HCT116 (cell line): ENCODE measurements around the gene TAL1. TPM values are rescaled to one million over a fixed set of nuclear protein-coding genes. Genes with fewer than 3 reads are reported as not detected.

ENCODE experiments used
- ATAC-seq: fragments of 200-7000 bp; cut with Tn5 transposase; 2 replicates; pipeline ENCODE4 v1.9.1; 2020; ENCODE audit warnings: mild to moderate bottlenecking, moderate library complexity
- BruUV-seq: library from RNA; stranded (reverse); fragments of 400-500 nt; replicated peaks from 2 replicates; lab custom pipeline; 2021; lab: Mats Ljungman, UMichigan
- CTCF ChIA-PET: fragments of 300-600 bp; sonication (Branson Sonifier 250); formaldehyde crosslinking; loops from one replicate; lab custom pipeline; 2021; ENCODE audit warnings: antibody characterized with exemption; lab: Charles Lee
- POLR2A ChIA-PET: fragments of 300-600, 350-600 bp; sonication (Branson Sonifier 250); formaldehyde crosslinking; loops from one replicate; lab custom pipeline; 2021; ENCODE audit warnings: antibody characterized with exemption; lab: Charles Lee
- RAD21 ChIA-PET, 2 experiments: fragments of 300-600 bp; sonication (Branson Sonifier 250); formaldehyde crosslinking; loops; one replicate each; lab custom pipeline; 2023; ENCODE audit warnings: low total read pairs in 2 of 2; ENCODE audit not compliant: uncharacterized antibody in 2 of 2, unreplicated experiment in 2 of 2, low non-redundant PET in 1 of 2; lab: Charles Lee
- DNase-seq: peaks from one replicate; pipeline ENCODE4 v3.0.0-alpha.2; 2010; ENCODE audit warnings: low read depth, low spot score
- H2AFZ ChIP-seq: fragments of 200-600 bp; shearing (Covaris generic), sonication (generic); 2 replicates; pipeline ENCODE4 v1.6.1; 2017; ENCODE audit warnings: low read depth, mixed run types, mixed read lengths, antibody characterized with exemption, low read length; ENCODE audit not compliant: poor library complexity, severe bottlenecking
- H3K27ac ChIP-seq: 2 replicates; pipeline ENCODE4 v1.5.1; 2012; ENCODE audit warnings: low read depth, low read length
- H3K27me3 ChIP-seq: fragments of 200-600 bp; sonication (generic); 2 replicates; pipeline ENCODE4 v1.6.1; 2016; ENCODE audit warnings: mixed run types, low read length, mixed read lengths; ENCODE audit not compliant: insufficient read depth
- H3K36me3 ChIP-seq, 2 experiments: fragments of 200-500 bp in 1 of 2; fragments of 200-600 bp in 1 of 2; sonication (Bioruptor generic) in 1 of 2; sonication (generic) in 1 of 2; 2 replicates each; pipeline versions ENCODE4 v1.5.1 to v1.6.1; 2014 to 2016; ENCODE audit warnings: low read length in 2 of 2, inconsistent platforms in 1 of 2, mixed read lengths in 1 of 2, mixed run types in 1 of 2; ENCODE audit not compliant: insufficient read depth in 2 of 2, control insufficient read depth in 1 of 2
- H3K4me1 ChIP-seq, 2 experiments: fragments of 200-600 bp in 1 of 2; sonication (generic) in 1 of 2; 2 replicates each; pipeline versions ENCODE4 v1.5.1 to v1.6.1; 2012 to 2017; ENCODE audit warnings: low read length in 2 of 2, inconsistent platforms in 1 of 2, mild to moderate bottlenecking in 1 of 2, mixed read lengths in 1 of 2, mixed run types in 1 of 2, moderate library complexity in 1 of 2; ENCODE audit not compliant: insufficient read depth in 2 of 2, control insufficient read depth in 1 of 2
- H3K4me2 ChIP-seq: fragments of 200-600 bp; sonication (generic); 2 replicates; pipeline ENCODE4 v1.6.1; 2017; ENCODE audit warnings: mixed run types, low read length, mixed read lengths
- H3K4me3 ChIP-seq, 2 experiments: fragments of 200-600 bp in 1 of 2; sonication (generic) in 1 of 2; replicated peaks in 1 of 2; 2 replicates each; pipeline ENCODE4 v1.5.1; 2011 to 2016; ENCODE audit warnings: low read length in 2 of 2, control low read depth in 1 of 2, low read depth in 1 of 2, mild to moderate bottlenecking in 1 of 2, mixed read lengths in 1 of 2, mixed run types in 1 of 2
- H3K79me2 ChIP-seq: fragments of 200-600 bp; sonication (generic); 2 replicates; pipeline ENCODE4 v1.6.1; 2017; ENCODE audit warnings: mild to moderate bottlenecking, mixed run types, low read length, moderate library complexity, mixed read lengths; ENCODE audit not compliant: insufficient read depth
- H3K9ac ChIP-seq: fragments of 200-600 bp; sonication (generic); 2 replicates; pipeline ENCODE4 v1.6.1; 2016; ENCODE audit warnings: low read length, mixed read lengths
- H3K9me2 ChIP-seq: fragments of 200-600 bp; sonication (generic), shearing (Covaris generic); 2 replicates; pipeline ENCODE4 v1.6.1; 2017; ENCODE audit warnings: mixed run types, mild to moderate bottlenecking, moderate library complexity; ENCODE audit not compliant: insufficient read depth
- H3K9me3 ChIP-seq, 2 experiments: fragments of 200-500 bp in 1 of 2; fragments of 200-600 bp in 1 of 2; sonication (Bioruptor generic) in 1 of 2; sonication (generic) in 1 of 2; 2 replicates each; pipeline ENCODE4 v1.6.1; 2014 to 2017; ENCODE audit warnings: low read length in 2 of 2, mixed read lengths in 2 of 2, inconsistent platforms in 1 of 2, low read depth in 1 of 2, mild to moderate bottlenecking in 1 of 2, mixed run types in 1 of 2, moderate library complexity in 1 of 2; ENCODE audit not compliant: control insufficient read depth in 1 of 2, insufficient read depth in 1 of 2
- H4K20me1 ChIP-seq: fragments of 200-600 bp; sonication (generic), shearing (Covaris generic); 2 replicates; pipeline ENCODE4 v1.6.1; 2017; ENCODE audit warnings: mixed run types, mild to moderate bottlenecking, moderate library complexity; ENCODE audit not compliant: insufficient read depth
- CEBPB ChIP-seq: IDR thresholded peaks from 2 replicates; pipeline ENCODE4 v1.6.1; 2012; ENCODE audit warnings: low read depth
- EZH2phosphoT487 ChIP-seq: fragments of 200-600 bp; IDR thresholded peaks from 2 replicates; pipeline ENCODE4 v1.6.1; 2018; ENCODE audit warnings: antibody characterized with exemption, borderline replicate concordance
- FOSL1 ChIP-seq: IDR thresholded peaks from 2 replicates; pipeline ENCODE4 v1.6.1; 2012; ENCODE audit warnings: low read depth
- MAX ChIP-seq: IDR thresholded peaks from 2 replicates; pipeline ENCODE4 v1.6.1; 2012
- POLR2A ChIP-seq: IDR thresholded peaks from 2 replicates; pipeline ENCODE4 v1.7.0; 2011; ENCODE audit warnings: borderline replicate concordance; ENCODE audit not compliant: insufficient read depth, insufficient read length; ENCODE audit errors: extremely low read depth
- POLR2AphosphoS5 ChIP-seq: IDR thresholded peaks from 2 replicates; pipeline ENCODE4 v1.6.1; 2011; ENCODE audit warnings: mild to moderate bottlenecking, low read depth, low read length, moderate library complexity
- RAD21 ChIP-seq: IDR thresholded peaks from 2 replicates; pipeline ENCODE4 v1.6.1; 2012; ENCODE audit warnings: low read depth, mild to moderate bottlenecking
- REST ChIP-seq: IDR thresholded peaks from 2 replicates; pipeline ENCODE4 v1.6.1; 2012; ENCODE audit warnings: low read depth
- SP1 ChIP-seq: IDR thresholded peaks from 2 replicates; pipeline ENCODE4 v1.6.1; 2012; ENCODE audit warnings: low read depth
- TCF7L2 ChIP-seq: IDR thresholded peaks from 2 replicates; pipeline ENCODE4 v1.7.0; 2011; ENCODE audit warnings: borderline replicate concordance, inconsistent platforms; ENCODE audit not compliant: insufficient read depth, insufficient read length; ENCODE audit errors: extremely low read depth
- ZNF274 ChIP-seq: fragments of 200-500 bp; sonication (Bioruptor generic); IDR thresholded peaks from 2 replicates; pipeline ENCODE4 v1.6.1; 2014; ENCODE audit warnings: mild to moderate bottlenecking, low read depth, low read length, inconsistent platforms
- intact Hi-C: fragments of 100-400 bp; cut with micrococcal nuclease; formaldehyde crosslinking; loops from 2 replicates; pipeline ENCODE4 v1.10.0; 2022
- total RNA-seq: library from RNA; stranded (reverse); gene quantifications from one replicate; pipeline ENCODE4 v1.2.1, GENCODE V29; 2021; ENCODE audit not compliant: unreplicated experiment

Gene TAL1
- total RNA-seq, 1 experiment from 2014 or later: 0.05 TPM

- BruUV-seq: no TSS peak
- Histone ChIP-seq H3K4me1 (peaks cover 4 to 24% of the 10 kb centered on the region in 2 experiments), H3K27me3 (no peaks in the 10 kb centered on the region), H3K4me2 (no peak overlapping the region), H3K36me3 (no peaks in the 10 kb centered on the region), H3K9me3 (no peaks in the 10 kb centered on the region), H4K20me1 (no peaks in the 10 kb centered on the region), H3K4me3 (no peak overlapping the region), H3K9me2 (no peaks in the 10 kb centered on the region), H3K79me2 (no peaks in the 10 kb centered on the region), H3K9ac (no peak overlapping the region), H3K27ac (no peak overlapping the region), H2AFZ (no peak overlapping the region)
- RAD21 ChIA-PET: no interaction called here
- CTCF ChIA-PET: interaction anchor here (1.9 kb wide), 1 partner anchor 12 kb away, joined by 8 read pairs; no protein-coding TSS in a partner anchor
- ATAC-seq: no peak
- POLR2A ChIA-PET: no interaction called here
- intact Hi-C loops: no loop called here
- TF ChIP-seq REST (no peak), EZH2phosphoT487 (no peak), TCF7L2 (no peak), CEBPB (no peak), POLR2AphosphoS5 (no peak), FOSL1 (no peak), SP1 (no peak), RAD21 (no peak), MAX (no peak), POLR2A (no peak), ZNF274 (no peak)
- DNase-seq: no peak
Observed at GRCh38 chr1:47181095-47181954, 50.7 kb downstream of the TAL1 start.
